Activated CD8-positive, alpha-beta memory T cell treated with anti-CD3 and anti-CD28 coated beads, Interleukin-2, amount 50 U/mL, for 4 hours (primary cell): ENCODE measurements around the gene FGR.

Source experiments
- DNase-seq: peaks from one replicate; pipeline ENCODE4 v3.0.0-alpha.2; 2020

The FGR gene

GRCh38 chr1:27615346-27616192 lies 19.4 kb downstream of the FGR start:
- no peak for DNase-seq

- DNase-seq, result no peak
These were observed 20.2 kb downstream of the FGR start for GRCh38 chr1:27614625-27615344.

- DNase-seq, result no peak
These were observed 20.9 kb downstream of the FGR start for GRCh38 chr1:27614043-27614624.

GRCh38 chr1:27612718-27613117 lies 22.3 kb downstream of the FGR start:
- DNase-seq, result no peak

- DNase-seq, result no peak
These were observed 23.5 kb downstream of the FGR start for GRCh38 chr1:27611450-27611849.

GRCh38 chr1:27609618-27610240 lies 25.3 kb downstream of the FGR start:
- no peak for DNase-seq

- no peak for DNase-seq
These were observed 25.8 kb downstream of the FGR start for GRCh38 chr1:27609210-27609555.

- no peak for DNase-seq
These were observed 27.7 kb downstream of the FGR start for GRCh38 chr1:27607239-27607804.

GRCh38 chr1:27606708-27607238 lies 28.2 kb downstream of the FGR start:
- no peak for DNase-seq

- DNase-seq, result peak; percentile 65
These were observed 28.9 kb downstream of the FGR start for GRCh38 chr1:27605796-27606707.

GRCh38 chr1:27605300-27605766 lies 29.7 kb downstream of the FGR start:
- no peak for DNase-seq

- no peak for DNase-seq
These were observed 30.2 kb downstream of the FGR start for GRCh38 chr1:27604579-27605299.

GRCh38 chr1:27603681-27604578 lies 31.1 kb downstream of the FGR start, which contains the start of gene AHDC1:
Gene AHDC1, minus strand, starts transcription at chr1:27604144. Its CDS starts 52,029 bp downstream, at chr1:27552115.
- DNase-seq, result peak; percentile 90

- DNase-seq, result no peak
These were observed 31.7 kb downstream of the FGR start for GRCh38 chr1:27603309-27603680.

- DNase-seq, result peak; percentile 37
These were observed 32.3 kb downstream of the FGR start for GRCh38 chr1:27602462-27603308.

GRCh38 chr1:27601771-27602461 lies 33.1 kb downstream of the FGR start:
- no peak for DNase-seq

- DNase-seq, result no peak
These were observed 33.6 kb downstream of the FGR start for GRCh38 chr1:27601321-27601770.
